NCI-H82 treated with DMSO at 0.1 percent for 48 hours (cell line): ENCODE measurements around the gene MBNL1.
"Not testable (repeated sequence)": the region's sequence is repeated elsewhere in the genome, so short reads cannot be mapped to it uniquely, and the experiment has no call there.

Experiments used
- DNase-seq: peaks from one replicate; lab custom pipeline; 2025; ENCODE audit not compliant: unreplicated experiment; lab: John Stamatoyannopoulos, UW

MBNL1 gene

GRCh38 chr3:152346058-152346457, 77.3 kb downstream of the MBNL1 start:
- DNase-seq, result no peak

DNA sequence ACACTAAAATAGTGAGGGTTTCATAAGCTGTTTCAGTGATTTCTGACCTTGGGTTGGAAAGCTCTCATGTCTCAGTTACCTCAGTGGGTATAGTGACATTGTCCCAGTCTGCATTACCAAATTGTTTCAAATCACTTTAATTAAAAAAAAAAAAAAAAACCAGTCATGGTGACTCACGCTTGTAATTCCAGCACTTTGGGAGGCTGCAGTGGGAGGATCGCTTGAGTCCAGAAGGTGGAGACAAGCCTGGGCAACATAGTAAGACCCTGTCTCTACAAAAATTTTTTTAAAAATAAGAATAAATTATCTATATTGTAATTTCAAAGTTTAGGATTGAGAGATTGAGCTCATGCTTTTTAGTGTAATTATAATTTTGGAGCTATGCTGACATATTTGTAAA, 78.0 kb downstream of the MBNL1 start:
- no peak for DNase-seq

- no peak for DNase-seq
Observed at GRCh38 chr3:152348436-152349177, 79.9 kb downstream of the MBNL1 start.

- DNase-seq, result no peak
Observed at GRCh38 chr3:152349392-152349791, 80.7 kb downstream of the MBNL1 start.

DNA sequence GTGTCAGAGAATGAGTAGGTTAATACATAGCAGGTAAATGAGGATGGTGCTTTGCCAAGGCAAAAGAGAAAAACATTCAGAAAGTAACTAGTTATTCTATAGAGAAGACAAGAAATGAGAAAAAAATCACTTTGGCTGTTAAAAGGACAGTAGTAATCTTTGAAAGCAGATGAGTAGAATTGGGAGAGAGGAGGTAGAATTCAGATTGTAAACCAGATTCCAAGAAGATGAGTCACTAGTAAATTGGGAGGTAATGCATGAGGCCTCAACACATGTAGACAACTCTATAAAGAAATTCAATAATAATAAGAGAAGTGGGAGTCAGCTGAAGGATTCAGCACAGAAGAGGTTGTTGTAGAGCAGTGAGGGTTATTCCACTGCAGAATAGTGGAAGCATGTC, 81.4 kb downstream of the MBNL1 start:
- DNase-seq, result no peak

GRCh38 chr3:152350776-152351175, 82.0 kb downstream of the MBNL1 start:
- DNase-seq, result no peak

GRCh38 chr3:152352554-152352953, 83.8 kb downstream of the MBNL1 start:
- DNase-seq, result no peak

GRCh38 chr3:152353578-152353977, 84.8 kb downstream of the MBNL1 start:
- DNase-seq, result no peak

GRCh38 chr3:152355744-152356665, 87.3 kb downstream of the MBNL1 start:
- no peak for DNase-seq

DNA sequence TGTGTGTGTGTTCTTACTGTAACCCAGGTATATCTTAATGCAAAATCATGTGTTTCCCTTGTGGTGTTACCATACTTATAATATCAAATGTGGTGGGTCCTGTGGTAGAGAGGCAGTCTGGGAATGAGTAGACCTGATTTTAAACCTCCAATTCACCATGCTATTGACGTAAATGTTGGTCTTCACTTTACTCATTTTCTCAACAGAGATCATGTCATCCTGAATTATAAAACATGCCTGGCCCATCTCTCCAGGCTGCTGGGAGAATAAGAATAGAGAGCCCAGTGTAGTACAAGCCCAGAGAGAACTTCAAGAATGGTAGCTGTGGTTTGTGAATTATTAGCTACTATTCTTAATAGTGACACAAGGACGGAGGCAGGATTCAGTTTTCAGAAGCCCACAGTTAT, 88.1 kb downstream of the MBNL1 start:
- DNase-seq, result no peak

- no peak for DNase-seq
Observed at GRCh38 chr3:152357587-152357986, 88.9 kb downstream of the MBNL1 start.

GRCh38 chr3:152359385-152360248, 90.9 kb downstream of the MBNL1 start:
- no peak for DNase-seq

- DNase-seq, result no peak
Observed at GRCh38 chr3:152360302-152360701, 91.6 kb downstream of the MBNL1 start.

- DNase-seq, result no peak
Observed at GRCh38 chr3:152360966-152361365, 92.2 kb downstream of the MBNL1 start.

DNA sequence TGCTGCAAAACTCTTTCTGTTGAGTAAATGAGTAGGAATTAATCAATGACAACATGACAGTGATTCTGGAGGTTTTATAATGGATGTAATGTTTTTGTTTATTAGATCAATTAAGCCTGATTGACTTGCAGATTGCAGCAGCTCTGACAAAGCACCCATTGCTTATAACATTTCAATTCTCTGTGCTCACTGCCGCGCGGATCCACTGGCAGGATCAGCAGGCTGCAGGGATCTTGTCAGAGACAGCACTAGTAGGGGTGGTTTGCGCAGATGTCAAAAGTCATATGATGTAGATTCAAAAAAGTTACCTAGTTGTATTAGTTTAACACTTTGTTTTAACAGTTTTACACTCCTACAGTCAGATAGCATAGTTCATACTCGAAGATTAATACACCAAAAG, 93.4 kb downstream of the MBNL1 start:
- DNase-seq, result no peak

GRCh38 chr3:152364237-152364636, 95.5 kb downstream of the MBNL1 start:
- DNase-seq, result no peak

- no peak for DNase-seq
Observed at GRCh38 chr3:152365126-152365525, 96.4 kb downstream of the MBNL1 start.

DNA sequence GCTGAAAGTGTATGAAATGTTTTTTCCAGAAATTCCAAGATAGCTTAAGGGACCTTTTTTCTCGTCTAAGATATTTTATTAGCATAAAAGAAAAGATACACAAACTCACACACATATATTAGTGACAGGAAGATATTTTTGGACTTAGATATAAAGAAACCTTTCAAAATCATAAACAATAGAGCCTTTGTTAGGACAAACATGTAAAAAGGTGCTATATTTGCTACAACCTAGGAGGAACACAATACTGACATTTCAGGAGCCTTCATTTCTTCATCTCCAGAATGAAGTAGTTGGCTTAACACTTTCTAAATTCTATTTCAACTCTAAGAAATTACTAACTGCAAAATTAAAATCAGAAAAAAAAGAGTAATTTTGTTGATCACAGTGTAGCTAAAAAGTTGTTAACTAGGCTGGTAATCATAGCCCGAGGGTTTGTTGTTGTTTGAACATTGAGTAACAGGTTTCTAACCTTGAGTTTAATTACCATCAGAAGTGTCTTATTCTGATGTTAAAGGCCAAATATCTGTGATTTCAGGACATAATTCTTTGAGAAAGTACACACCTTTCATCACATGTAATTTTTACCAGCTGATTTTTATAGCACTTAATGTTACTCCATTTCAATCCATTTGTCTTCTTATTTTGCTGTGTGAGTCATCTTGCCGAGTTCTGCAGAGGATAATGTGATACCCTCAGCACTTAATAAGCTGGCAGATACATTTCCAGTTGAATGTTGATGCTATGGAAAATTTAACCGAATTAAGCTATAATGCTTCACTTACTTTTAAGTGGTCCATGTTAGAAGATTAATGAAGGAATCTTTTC, 97.3 kb downstream of the MBNL1 start:
- no peak for DNase-seq

DNA sequence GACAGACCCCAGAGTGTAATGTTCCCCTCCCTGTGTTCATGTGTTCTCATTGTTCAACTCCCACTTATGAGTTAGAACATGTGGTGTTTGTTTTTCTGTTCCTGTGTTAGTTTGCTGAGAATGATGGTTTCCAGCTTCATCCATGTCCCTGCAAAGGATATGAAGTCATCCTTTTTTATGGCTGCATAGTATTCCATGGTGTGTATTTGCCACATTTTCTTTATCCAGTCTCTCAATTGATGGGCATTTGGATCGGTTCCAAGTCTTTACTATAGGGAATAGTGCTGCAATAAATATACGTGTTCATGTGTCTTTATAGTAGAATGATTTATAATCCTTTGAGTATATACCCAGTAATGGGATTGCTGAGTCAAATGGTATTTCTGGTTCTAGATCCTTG, 98.5 kb downstream of the MBNL1 start:
- not testable (repeated sequence) for DNase-seq

DNA sequence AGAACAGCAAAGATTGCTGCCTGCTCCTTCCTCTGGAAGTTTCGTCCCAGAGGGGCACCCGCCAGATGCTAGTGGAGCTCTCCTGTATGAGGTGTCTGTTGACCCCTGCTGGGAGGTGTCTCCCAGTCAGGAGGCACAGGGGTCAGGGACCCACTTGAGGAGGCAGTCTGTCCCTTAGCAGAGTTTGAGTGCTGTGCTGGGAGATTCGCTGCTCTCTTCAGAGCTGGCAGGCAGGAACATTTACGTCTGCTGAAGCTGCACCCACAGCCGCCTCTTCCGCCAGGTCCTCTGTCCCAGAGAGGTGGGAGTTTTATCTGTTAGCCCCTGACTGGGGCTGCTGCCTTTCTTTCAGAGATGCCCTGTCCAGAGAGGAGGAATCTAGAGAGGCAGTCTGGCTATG, 103.9 kb downstream of the MBNL1 start:
- not testable (repeated sequence) for DNase-seq
